IPS-20b (cell line): ENCODE measurements around the gene MVB12B.

Experiments
- H3K27ac ChIP-seq: one replicate; pipeline ENCODE4 v1.5.1; 2013; ENCODE audit warnings: low read length
- H3K27me3 ChIP-seq: 2 replicates; pipeline ENCODE4 v1.6.1; 2013; ENCODE audit warnings: mild to moderate bottlenecking, low read length, inconsistent platforms; ENCODE audit not compliant: insufficient read depth
- H3K36me3 ChIP-seq: 2 replicates; pipeline ENCODE4 v1.6.1; 2013; ENCODE audit warnings: low read depth, mild to moderate bottlenecking, inconsistent platforms, low read length, moderate library complexity; ENCODE audit not compliant: insufficient read depth
- H3K4me1 ChIP-seq: 2 replicates; pipeline ENCODE4 v1.6.1; 2013; ENCODE audit warnings: mild to moderate bottlenecking, control low read depth, inconsistent platforms, low read length, moderate library complexity; ENCODE audit not compliant: insufficient read depth
- H3K4me3 ChIP-seq: 2 replicates; pipeline ENCODE4 v1.5.1; 2013; ENCODE audit warnings: mild to moderate bottlenecking, low read length, inconsistent platforms
- H3K9ac ChIP-seq: 2 replicates; pipeline ENCODE4 v1.6.1; 2013; ENCODE audit warnings: low read depth, mild to moderate bottlenecking, inconsistent platforms, low read length, moderate library complexity
- H3K9me3 ChIP-seq: 2 replicates; pipeline ENCODE4 v1.6.1; 2013; ENCODE audit warnings: mild to moderate bottlenecking, low read depth, low read length, inconsistent platforms; ENCODE audit not compliant: insufficient read depth

The MVB12B gene

DNA sequence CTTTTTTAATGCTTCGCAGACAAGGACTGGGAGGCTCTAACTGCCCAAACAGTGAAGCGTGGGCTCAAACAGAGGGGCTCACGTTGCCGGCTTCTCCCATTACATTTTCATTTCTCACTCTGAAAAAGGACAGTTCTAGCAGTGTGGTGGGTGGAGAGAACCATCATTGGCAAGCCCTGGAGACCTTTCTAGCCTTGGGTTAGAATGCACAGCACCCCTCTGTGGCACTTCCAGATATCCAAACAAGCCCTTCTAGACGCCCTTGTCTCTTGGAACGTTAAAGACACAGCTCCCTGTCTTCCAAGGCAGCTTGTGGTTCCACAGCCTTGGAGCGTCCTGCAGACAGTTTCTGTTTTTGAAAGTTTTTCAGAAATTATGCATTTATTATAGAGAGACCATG, 52.1 kb downstream of the MVB12B start:
- Histone ChIP-seq H3K27me3 (no peaks in the 10 kb centered on the region), H3K4me3 (no peak overlapping the region), H3K9me3 (no peaks in the 10 kb centered on the region), H3K27ac (no peak overlapping the region), H3K36me3 (no peaks in the 10 kb centered on the region), H3K4me1 (peaks cover 31% of the 10 kb centered on the region), H3K9ac (no peak overlapping the region)

DNA sequence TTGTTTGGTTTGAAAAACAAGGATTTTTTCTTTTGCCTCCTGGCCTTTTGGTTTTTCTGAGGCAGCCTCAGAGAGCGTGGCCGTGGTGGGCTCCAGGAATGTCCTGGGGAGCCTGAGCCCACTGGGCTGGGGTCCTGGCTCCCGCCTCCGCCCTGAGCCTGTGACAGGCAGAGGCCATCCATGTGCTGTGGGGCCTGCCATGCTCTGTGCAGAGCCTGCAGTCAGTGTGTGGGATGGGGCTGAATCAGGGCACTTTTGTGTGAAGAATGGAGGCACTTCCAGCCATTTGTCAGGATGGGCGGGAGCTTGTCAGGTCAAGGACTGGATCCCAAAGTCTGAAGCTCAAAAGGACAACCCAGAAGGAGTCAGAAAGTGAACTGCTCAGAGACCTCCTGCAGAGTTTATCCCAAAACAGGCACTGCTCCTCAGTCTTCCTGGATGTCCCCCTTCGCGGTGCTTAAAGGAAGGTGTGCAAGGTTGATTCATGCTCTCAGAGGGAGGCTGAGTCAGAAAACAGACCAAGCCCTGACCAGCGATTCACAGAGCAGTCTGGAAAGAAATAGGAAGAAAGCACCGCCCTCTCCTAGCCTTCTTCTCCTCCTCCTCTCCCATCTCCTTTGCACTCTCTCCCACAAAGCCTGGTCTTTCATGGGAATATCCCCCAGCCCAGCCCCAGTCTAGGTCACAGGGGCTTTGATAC, 53.2 kb downstream of the MVB12B start:
- peaks cover 25% of the 10 kb centered on the region for H3K4me1 ChIP-seq
- H3K4me3 ChIP-seq: no peak overlapping the region
- no peaks in the 10 kb centered on the region for H3K9me3 ChIP-seq
- H3K36me3 ChIP-seq: no peaks in the 10 kb centered on the region
- H3K27ac ChIP-seq: no peak overlapping the region
- no peak overlapping the region for H3K9ac ChIP-seq
- H3K27me3 ChIP-seq: no peaks in the 10 kb centered on the region

DNA sequence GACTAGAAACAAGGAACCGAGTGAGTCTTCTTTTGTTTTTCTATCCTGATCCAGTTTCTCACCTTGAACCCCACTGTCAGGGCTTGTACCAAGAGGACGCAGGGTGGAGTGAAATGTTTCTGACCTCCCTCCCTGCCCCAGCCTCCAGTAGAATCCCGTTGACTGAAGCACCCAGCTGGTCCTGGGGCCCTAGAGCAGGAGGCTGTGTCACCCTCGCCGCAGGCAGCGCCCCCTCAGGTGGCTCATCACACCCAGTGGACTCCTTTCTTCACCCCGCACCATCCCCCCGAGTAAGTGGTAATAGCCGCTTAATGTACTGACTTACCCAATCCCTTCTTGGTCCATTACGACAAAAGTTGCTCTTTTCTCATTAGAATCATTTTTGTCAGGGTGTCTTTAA, 53.8 kb downstream of the MVB12B start:
- no peak overlapping the region for H3K27ac ChIP-seq
- no peaks in the 10 kb centered on the region for H3K36me3 ChIP-seq
- H3K9ac ChIP-seq: no peak overlapping the region
- no peaks in the 10 kb centered on the region for H3K27me3 ChIP-seq
- peaks cover 21% of the 10 kb centered on the region for H3K4me1 ChIP-seq
- H3K9me3 ChIP-seq: no peaks in the 10 kb centered on the region
- H3K4me3 ChIP-seq: no peak overlapping the region

GRCh38 chr9:126381195-126381594, 54.6 kb downstream of the MVB12B start:
- H3K9me3 ChIP-seq: no peaks in the 10 kb centered on the region
- H3K4me1 ChIP-seq: peaks cover 14% of the 10 kb centered on the region
- no peak overlapping the region for H3K27ac ChIP-seq
- no peaks in the 10 kb centered on the region for H3K36me3 ChIP-seq
- H3K9ac ChIP-seq: no peak overlapping the region
- H3K4me3 ChIP-seq: no peak overlapping the region
- no peaks in the 10 kb centered on the region for H3K27me3 ChIP-seq

DNA sequence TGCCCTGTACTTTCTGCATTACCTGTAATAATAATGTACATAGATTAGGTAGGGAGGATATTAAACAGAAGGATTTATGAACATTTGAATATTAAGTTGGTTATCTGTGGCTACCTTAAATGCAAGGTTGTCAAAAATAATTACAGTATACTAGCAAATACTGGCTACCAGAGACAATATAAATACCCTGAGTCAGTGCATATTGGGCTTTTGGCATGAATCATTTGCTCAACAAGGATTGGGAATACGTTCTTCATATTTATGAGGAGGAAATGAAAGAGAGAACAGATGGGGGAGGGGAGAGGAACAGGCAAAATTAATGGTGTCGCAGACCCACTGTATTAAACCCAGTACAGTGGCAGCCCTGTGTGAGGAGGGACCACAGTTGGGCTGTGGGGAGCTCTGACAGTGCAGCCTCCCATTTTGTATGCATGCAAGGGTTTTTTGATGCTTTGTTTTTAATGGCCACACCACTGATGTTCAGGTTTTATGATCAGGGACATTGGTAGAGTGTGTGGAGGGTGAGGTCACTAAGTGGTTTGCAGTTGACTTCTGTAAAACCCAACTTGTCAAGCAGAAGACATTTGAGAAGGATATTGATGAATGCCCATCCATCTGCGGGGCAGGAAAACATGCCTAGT, 56.9 kb downstream of the MVB12B start:
- Histone ChIP-seq H3K4me1 (peaks cover 4% of the 10 kb centered on the region; the same call in 1 of the 2 replicates), H3K9ac (no peak overlapping the region), H3K27ac (no peak overlapping the region), H3K27me3 (no peaks in the 10 kb centered on the region), H3K9me3 (no peaks in the 10 kb centered on the region), H3K36me3 (no peaks in the 10 kb centered on the region), H3K4me3 (no peak overlapping the region)

DNA sequence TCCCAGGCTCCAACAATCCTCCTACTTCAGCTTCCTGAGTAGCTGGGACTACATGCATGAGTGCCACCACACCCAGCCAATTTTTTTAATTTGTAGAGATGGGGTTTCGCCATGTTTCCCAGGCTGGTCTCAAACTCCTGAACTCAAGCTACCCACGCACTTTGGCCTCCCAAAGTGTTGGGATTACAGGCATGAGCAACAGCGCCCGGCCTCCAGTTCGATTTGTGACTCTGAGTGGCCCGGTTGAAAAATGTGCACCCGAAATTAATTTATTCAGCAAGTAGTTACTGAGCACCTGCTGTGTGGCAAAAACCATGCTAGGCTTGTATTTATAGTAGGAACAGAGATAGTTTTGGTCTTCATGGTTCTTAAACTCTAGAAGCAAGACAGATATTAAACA, 58.3 kb downstream of the MVB12B start:
- H3K4me1 ChIP-seq: peaks cover 1% of the 10 kb centered on the region; the same call in 1 of the 2 replicates
- no peaks in the 10 kb centered on the region for H3K36me3 ChIP-seq
- no peak overlapping the region for H3K9ac ChIP-seq
- no peak overlapping the region for H3K27ac ChIP-seq
- no peak overlapping the region for H3K4me3 ChIP-seq
- no peaks in the 10 kb centered on the region for H3K27me3 ChIP-seq
- H3K9me3 ChIP-seq: no peaks in the 10 kb centered on the region

- Histone ChIP-seq H3K9me3 (no peaks in the 10 kb centered on the region), H3K27me3 (no peaks in the 10 kb centered on the region), H3K9ac (no peak overlapping the region), H3K4me1 (no peaks in the 10 kb centered on the region), H3K36me3 (no peaks in the 10 kb centered on the region), H3K27ac (no peak overlapping the region), H3K4me3 (no peak overlapping the region)
These were observed 59.5 kb downstream of the MVB12B start for GRCh38 chr9:126386088-126386487.

DNA sequence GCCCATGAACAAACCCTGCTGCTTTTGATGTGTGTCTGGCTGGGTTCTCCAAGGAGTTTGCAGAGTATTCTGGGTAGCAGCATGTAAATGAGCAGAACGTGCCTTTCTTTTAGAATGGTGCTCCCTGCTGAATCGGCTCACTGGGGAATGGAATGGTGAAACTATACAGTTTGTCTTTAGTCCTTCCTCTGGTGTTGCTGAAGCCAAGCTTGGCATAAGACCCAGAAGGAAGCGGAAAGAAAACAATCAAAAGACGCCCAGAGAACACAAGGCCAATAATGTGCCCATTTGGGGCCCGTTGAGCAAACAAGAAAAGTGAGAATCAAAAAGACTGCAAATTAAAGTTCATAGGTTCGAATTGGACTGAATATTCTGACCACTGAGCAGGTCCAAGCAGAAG, 60.1 kb downstream of the MVB12B start:
- Histone ChIP-seq H3K27ac (no peak overlapping the region), H3K36me3 (no peaks in the 10 kb centered on the region), H3K4me3 (no peak overlapping the region), H3K27me3 (no peaks in the 10 kb centered on the region), H3K4me1 (no peaks in the 10 kb centered on the region), H3K9me3 (no peaks in the 10 kb centered on the region), H3K9ac (no peak overlapping the region)

DNA sequence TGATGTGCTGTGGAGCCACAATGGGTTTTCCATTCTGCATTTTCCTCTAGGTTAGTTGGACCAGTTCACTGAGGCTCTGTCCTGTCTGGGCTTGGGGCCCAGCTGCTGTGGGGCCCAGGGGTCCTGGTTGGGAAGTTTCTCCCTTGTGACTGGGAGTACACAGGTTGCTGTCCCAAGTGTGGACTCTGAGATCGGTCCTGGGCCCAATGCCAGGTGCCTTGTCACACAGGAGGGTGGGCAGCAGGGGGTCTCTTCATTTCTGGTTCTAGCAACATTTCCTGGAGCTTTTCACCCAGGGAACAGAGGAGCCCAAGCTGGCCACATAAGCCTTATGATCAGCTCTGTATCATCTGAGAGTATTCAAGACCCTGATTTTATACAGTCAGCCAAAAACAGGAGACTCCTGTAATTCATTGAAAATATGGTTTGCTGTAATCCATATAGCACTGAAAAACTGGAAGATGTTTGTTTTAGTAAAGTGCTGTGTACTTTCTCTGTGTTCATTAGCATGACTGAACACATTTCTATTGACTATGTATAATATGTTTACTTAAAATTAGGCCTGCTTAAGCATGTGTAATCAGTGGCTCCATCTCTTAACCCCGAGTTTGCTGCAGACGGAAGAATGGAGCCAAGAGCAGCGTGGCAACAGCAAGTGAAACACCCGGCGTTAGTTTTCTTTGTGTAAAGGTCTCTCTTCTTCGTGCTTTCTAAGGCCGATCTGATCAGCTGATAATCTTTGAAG, 62.5 kb downstream of the MVB12B start:
- Histone ChIP-seq H3K4me3 (no peak overlapping the region), H3K4me1 (no peaks in the 10 kb centered on the region), H3K27me3 (no peaks in the 10 kb centered on the region), H3K9ac (no peak overlapping the region), H3K9me3 (no peaks in the 10 kb centered on the region), H3K27ac (no peak overlapping the region), H3K36me3 (0 out of 2 replicates have a peak, but pooled peaks cover 4% of the 10 kb centered on the region)

DNA sequence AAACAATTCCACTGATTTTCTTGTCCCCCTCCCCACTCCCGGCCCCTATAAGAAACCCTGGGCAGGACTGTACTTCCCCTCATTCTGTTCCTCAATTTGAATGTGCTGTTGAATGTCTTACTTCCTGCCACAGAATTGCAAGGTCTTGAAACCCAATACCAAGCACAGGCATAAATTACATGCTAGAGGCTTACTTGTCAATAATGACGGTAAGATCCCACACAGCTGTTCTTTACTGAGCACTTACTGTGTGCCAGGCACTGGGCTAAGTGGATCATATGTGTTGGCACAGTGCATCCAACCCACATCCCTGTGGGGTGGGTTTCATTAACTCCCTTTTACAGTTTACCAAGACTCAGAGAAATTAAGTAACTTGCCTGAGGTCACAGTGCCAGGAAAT, 63.4 kb downstream of the MVB12B start:
- Histone ChIP-seq H3K27me3 (no peaks in the 10 kb centered on the region), H3K4me3 (no peak overlapping the region), H3K4me1 (no peaks in the 10 kb centered on the region), H3K36me3 (0 out of 2 replicates have a peak, but pooled peaks cover 4% of the 10 kb centered on the region), H3K9me3 (no peaks in the 10 kb centered on the region), H3K27ac (no peak overlapping the region), H3K9ac (no peak overlapping the region)

DNA sequence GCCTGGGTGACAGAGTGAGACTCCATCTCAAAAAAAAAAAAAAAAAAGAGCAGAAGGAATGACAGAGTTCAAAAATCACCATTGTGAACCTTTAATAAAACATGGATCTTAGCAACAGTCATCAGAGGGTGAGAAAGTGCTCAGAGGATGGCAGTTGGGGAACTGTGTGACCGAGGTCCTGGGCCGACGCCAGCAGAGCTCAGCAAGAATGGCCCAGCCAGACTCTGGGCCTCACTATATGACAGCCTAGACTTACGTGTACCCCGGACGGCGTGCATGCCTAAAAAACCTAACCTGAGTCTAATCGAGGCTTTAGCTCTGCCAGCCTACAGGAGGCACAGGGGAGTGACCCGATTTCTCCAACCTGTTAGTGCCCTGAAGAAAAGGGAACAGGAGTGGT, 64.3 kb downstream of the MVB12B start:
- Histone ChIP-seq H3K4me3 (no peak overlapping the region), H3K36me3 (peaks cover 4% of the 10 kb centered on the region; the same call in 1 of the 2 replicates), H3K9me3 (no peaks in the 10 kb centered on the region), H3K4me1 (no peaks in the 10 kb centered on the region), H3K27ac (no peak overlapping the region), H3K27me3 (no peaks in the 10 kb centered on the region), H3K9ac (no peak overlapping the region)
